Effector memory CD4-positive, alpha-beta T cell (primary cell): ENCODE data around the gene NPEPL1.
"Not testable (repeated sequence)": the region's sequence is repeated elsewhere in the genome, so short reads cannot be mapped to it uniquely, and the experiment has no call there.

ENCODE experiments used
- DNase-seq, 3 donors: peaks; one replicate each; pipeline ENCODE4 v3.0.0-alpha.2; 2020
- H3K27ac ChIP-seq: 2 replicates; pipeline ENCODE4 v1.7.0; 2013; ENCODE audit warnings: mild to moderate bottlenecking, low read length, moderate library complexity; ENCODE audit not compliant: insufficient read depth, poor library complexity, severe bottlenecking
- H3K27me3 ChIP-seq: replicated peaks from 2 replicates; pipeline ENCODE4 v1.7.0; 2013; ENCODE audit warnings: mild to moderate bottlenecking, low read length; ENCODE audit not compliant: insufficient read depth, control insufficient read depth, poor library complexity, severe bottlenecking
- H3K36me3 ChIP-seq: 2 replicates; pipeline ENCODE4 v1.7.0; 2013; ENCODE audit warnings: mild to moderate bottlenecking, low read length, moderate library complexity; ENCODE audit not compliant: control insufficient read depth, insufficient read depth
- H3K4me1 ChIP-seq: 2 replicates; pipeline ENCODE4 v1.7.0; 2013; ENCODE audit warnings: low read length, mild to moderate bottlenecking; ENCODE audit not compliant: control insufficient read depth, insufficient read depth, poor library complexity, severe bottlenecking
- H3K4me3 ChIP-seq: 2 replicates; pipeline ENCODE4 v1.7.0; 2013; ENCODE audit warnings: low read length, low read depth, mild to moderate bottlenecking; ENCODE audit not compliant: insufficient read depth, poor library complexity, severe bottlenecking
- H3K9me3 ChIP-seq: 2 replicates; pipeline ENCODE4 v1.7.0; 2013; ENCODE audit warnings: mild to moderate bottlenecking, low read length, moderate library complexity; ENCODE audit not compliant: control insufficient read depth
- total RNA-seq, 3 donors: gene quantifications; one replicate each; lab custom pipeline; 2026; lab: John Stamatoyannopoulos, UW

Gene NPEPL1
- total RNA-seq: 17.0 to 28.4 (median 19.0) reads per million in 3 donors

DNA sequence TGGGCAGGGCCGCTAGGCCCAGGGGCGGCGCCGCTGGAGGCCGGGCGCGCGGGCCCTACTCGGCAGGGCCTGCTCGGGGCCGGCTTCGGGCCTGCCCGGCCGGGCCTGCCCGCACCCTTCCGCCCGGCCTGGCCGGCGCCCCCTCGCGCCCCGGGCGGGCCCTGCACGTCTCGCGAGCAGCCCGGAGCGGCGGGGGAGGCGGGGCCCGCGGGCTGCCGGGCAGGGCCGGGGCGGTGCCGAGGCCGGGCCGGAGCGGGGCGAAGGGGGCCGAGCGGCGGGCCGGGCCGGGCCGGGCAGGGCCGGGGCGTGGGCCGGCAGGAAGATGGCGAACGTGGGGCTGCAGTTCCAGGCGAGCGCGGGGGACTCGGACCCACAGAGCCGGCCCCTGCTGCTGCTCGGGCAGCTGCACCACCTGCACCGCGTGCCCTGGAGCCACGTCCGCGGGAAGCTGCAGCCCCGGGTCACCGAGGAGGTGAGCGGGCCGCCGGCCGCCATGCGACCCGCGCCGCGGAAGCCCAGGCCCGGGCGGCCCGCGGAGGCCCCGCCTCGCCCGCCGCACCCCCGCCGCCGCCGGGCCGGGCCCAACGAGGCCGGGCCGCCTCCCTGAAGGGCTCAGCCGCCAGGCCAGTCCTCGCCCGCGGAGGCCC lies at the start of gene NPEPL1:
Gene NPEPL1, plus strand, starts transcription at position 222 of the 647 bp plus-strand sequence. Its CDS starts 101 bp downstream, at position 323.
- DNase-seq: peak; percentile 35 to 57 (median 38)
- H3K4me1 ChIP-seq: peaks cover 5% of the 10 kb centered on the region
- no peaks in the 10 kb centered on the region for H3K9me3 ChIP-seq
- H3K27ac ChIP-seq: peak within 1 kb of the TSS; percentile 66
- H3K27me3 ChIP-seq: no peaks in the 10 kb centered on the region
- peak within 1 kb of the TSS; percentile 24 for H3K4me3 ChIP-seq
- H3K36me3 ChIP-seq: peaks cover 3% of the 10 kb centered on the region

DNA sequence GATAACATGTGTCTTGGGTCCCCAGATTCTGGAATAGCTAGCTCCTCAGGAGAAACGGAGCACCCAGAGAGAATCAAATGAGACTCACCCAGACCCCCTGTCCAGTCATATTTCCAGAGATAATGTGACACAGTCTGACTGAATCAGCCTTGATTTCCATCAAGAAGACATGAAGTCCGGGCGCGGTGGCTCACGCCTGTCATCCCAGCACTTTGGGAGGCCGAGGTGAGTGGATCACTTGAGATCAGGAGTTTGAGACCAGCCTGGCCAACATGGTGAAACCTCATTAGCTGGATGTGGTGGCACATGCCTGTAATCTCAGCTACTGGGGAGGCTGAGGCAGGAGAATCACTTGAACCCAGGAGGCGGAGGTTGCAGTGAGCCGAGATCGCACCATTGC lies 49.7 kb upstream of the NPEPL1 start:
- not testable (repeated sequence) for DNase-seq, H3K4me1 ChIP-seq, H3K36me3 ChIP-seq, H3K4me3 ChIP-seq, H3K27me3 ChIP-seq, H3K27ac ChIP-seq, H3K9me3 ChIP-seq

DNA sequence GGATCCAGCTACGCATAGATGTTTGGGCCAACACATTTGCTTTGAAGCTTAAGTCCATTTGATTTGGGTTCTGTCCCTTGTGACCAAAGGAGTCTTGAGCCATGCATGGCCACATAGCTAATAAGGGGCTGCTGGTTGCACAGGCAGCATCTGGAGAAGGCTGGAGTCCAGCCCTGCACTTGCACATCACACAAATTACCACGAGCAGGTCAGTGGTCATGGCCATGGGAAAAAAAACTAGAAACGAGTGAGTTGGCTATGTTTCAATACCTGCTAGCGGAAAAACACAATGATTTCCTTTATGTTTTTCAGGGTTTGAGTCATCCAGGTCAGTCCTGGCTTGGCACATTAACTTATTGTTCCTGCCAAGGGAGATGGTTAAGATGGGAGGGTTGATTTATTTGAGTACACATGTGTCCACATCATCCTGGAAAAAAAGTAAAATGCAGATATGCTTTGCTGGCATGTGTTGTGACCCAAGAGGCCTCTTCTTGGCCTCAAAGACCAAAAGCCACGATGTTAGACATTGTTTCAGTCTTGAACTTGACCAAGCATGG lies 47.1 kb upstream of the NPEPL1 start:
- no peaks in the 10 kb centered on the region for H3K27me3 ChIP-seq
- H3K4me3 ChIP-seq: no peak overlapping the region
- no peak overlapping the region for H3K27ac ChIP-seq
- H3K9me3 ChIP-seq: no peaks in the 10 kb centered on the region
- no peak for DNase-seq
- no peaks in the 10 kb centered on the region for H3K36me3 ChIP-seq
- H3K4me1 ChIP-seq: peaks cover 4% of the 10 kb centered on the region

DNA sequence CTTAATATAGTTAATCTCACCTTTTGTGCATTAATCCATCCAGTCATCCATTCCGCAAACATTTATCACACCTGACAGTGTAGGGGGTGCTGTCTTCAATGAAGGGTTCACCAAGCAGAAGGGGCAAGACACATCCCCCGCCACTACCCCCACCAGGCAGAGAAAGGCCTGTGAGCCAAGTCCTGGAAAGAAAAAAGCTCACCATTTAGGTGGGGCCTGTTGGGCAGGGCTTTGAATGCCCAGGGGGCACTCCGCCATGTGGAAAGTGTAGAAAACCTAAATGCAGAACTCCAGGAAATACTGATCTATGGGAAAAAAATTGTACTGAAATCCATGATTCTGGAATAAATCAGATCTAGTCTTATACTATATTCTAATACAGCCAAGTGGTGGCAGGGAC lies 46.3 kb upstream of the NPEPL1 start:
- no peaks in the 10 kb centered on the region for H3K27me3 ChIP-seq
- peaks cover 4% of the 10 kb centered on the region for H3K4me1 ChIP-seq
- no peak overlapping the region for H3K27ac ChIP-seq
- no peak for DNase-seq
- no peaks in the 10 kb centered on the region for H3K36me3 ChIP-seq
- H3K9me3 ChIP-seq: no peaks in the 10 kb centered on the region
- no peak overlapping the region for H3K4me3 ChIP-seq

GRCh38 chr20:58646703-58647102 lies 45.9 kb upstream of the NPEPL1 start:
- no peak for DNase-seq
- H3K4me3 ChIP-seq: no peak overlapping the region
- peaks cover 8% of the 10 kb centered on the region for H3K4me1 ChIP-seq
- no peaks in the 10 kb centered on the region for H3K9me3 ChIP-seq
- no peak overlapping the region for H3K27ac ChIP-seq
- H3K36me3 ChIP-seq: no peaks in the 10 kb centered on the region
- no peaks in the 10 kb centered on the region for H3K27me3 ChIP-seq

- DNase-seq: no peak
- no peaks in the 10 kb centered on the region for H3K36me3 ChIP-seq
- no peak overlapping the region for H3K4me3 ChIP-seq
- peaks cover 9% of the 10 kb centered on the region for H3K4me1 ChIP-seq
- no peak overlapping the region for H3K27ac ChIP-seq
- H3K9me3 ChIP-seq: no peaks in the 10 kb centered on the region
- H3K27me3 ChIP-seq: no peaks in the 10 kb centered on the region
These were observed 45.3 kb upstream of the NPEPL1 start for GRCh38 chr20:58647162-58647795.

DNA sequence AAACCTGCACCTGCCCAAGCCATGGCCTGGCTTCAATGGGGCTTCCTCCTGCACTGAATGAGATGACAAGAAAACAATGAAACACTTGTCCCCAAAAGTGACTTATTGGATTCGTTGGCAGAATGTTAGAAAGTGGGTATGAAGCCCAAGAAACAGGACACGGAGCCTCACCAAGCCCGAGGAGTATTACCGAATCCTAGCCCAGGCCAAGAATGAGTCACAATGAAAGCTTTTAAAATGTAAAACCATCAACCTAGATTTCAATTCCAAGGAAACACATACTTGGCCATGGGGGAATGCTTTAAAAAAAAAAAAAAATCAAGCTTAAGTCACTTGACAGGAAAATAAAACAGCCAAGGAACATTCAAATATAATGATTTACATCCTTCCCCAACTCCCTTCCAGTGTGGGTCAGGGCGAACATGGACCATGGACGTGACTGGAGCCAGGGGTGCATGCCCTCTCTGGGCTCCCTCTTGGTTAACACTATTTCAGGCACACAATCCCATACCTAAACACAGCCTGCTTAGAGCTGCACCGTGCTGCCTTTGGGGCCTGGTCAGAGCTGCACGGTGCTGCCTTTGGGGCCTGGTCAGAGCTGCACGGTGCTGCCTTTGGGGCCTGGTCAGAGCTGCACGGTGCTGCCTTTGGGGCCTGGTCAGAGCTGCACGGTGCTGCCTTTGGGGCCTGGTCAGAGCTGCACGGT lies 44.7 kb upstream of the NPEPL1 start:
- DNase-seq: no peak
- no peak overlapping the region for H3K4me3 ChIP-seq
- no peak overlapping the region for H3K27ac ChIP-seq
- no peaks in the 10 kb centered on the region for H3K36me3 ChIP-seq
- peaks cover 9% of the 10 kb centered on the region for H3K4me1 ChIP-seq
- no peaks in the 10 kb centered on the region for H3K27me3 ChIP-seq
- H3K9me3 ChIP-seq: no peaks in the 10 kb centered on the region

DNA sequence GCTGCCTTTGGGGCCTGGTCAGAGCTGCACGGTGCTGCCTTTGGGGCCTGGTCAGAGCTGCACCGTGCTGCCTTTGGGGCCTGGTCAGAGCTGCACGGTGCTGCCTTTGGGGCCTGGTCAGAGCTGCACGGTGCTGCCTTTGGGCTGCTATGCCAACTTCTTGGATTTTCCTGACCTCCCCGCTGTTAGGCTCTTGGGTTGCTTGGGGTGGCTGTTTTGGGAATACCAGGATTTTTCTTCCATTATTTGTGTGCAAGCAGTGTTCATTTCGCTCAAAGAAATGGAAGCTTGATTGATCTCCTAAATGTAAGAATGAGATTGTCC lies 44.1 kb upstream of the NPEPL1 start:
- H3K27ac ChIP-seq, H3K4me3 ChIP-seq, H3K36me3 ChIP-seq, H3K9me3 ChIP-seq, H3K27me3 ChIP-seq, DNase-seq: not testable (repeated sequence)
- H3K4me1 ChIP-seq: peaks cover 14% of the 10 kb centered on the region

DNA sequence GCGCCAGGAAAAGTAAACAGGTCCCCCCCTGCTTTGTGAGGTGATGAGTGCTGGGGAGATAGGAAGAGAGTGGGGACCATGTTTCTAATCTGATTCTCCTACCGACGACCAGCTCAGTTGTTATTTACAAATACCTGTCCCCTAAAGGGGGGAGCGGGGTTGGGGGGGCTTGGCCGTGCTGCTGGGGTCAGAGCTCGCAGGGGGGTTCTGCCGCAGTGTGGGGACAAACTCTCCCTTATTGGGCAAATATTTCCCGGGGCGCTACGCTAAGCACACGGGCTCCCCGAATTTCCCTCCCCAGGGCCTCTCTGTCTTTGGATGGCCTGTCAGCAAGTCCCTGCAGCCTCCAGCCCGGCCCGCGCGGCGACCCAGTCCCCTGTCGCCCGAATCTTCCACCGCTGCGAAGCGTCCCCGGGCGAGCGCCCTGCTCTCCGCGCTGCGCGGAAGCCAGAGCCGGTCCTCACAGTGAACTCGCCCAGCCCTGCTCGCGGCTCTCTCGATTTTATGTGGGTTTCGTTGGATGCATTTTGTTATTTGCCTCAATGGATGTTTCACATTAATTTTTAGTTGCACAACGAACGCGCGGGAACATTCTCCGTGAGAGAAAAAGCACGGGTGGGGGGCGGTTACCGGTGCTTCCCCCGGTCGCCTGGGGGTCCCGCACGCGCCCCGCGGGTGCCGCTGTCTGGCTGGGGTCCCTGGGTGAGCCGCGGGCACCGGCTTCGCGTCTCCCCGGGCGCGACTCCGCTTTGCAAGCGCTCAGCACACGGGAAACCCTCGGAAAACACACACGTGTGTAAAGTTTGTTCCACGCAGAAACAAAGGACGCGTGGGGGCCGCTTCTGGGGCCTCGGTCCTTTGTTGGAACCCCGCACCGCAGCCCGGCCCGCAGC lies 43.1 kb upstream of the NPEPL1 start:
- DNase-seq: peak in 1 of 3 donors; percentile 14
- H3K4me3 ChIP-seq: peak overlapping the region; percentile 86
- no peaks in the 10 kb centered on the region for H3K27me3 ChIP-seq
- no peaks in the 10 kb centered on the region for H3K36me3 ChIP-seq
- no peaks in the 10 kb centered on the region for H3K9me3 ChIP-seq
- peak overlapping the region; percentile 92 for H3K27ac ChIP-seq
- peaks cover 18% of the 10 kb centered on the region for H3K4me1 ChIP-seq
